Hepatocyte (in vitro differentiated cells): ENCODE results near the gene CHN2. TPM values are rescaled to one million over a fixed set of nuclear protein-coding genes. Genes with fewer than 3 reads are reported as not detected.

ENCODE experiments used
- DNase-seq: peaks from one replicate; pipeline ENCODE4 v3.0.0-alpha.2; 2016; ENCODE audit warnings: low spot score
- H2AFZ ChIP-seq: fragments of 200-600 bp; sonication (generic); 2 replicates; pipeline ENCODE4 v1.6.0; 2016; ENCODE audit warnings: antibody characterized with exemption, mild to moderate bottlenecking
- H3K27ac ChIP-seq: fragments of 200-600 bp; sonication (generic); 2 replicates; pipeline ENCODE4 v1.5.1; 2016; ENCODE audit warnings: mild to moderate bottlenecking
- H3K27me3 ChIP-seq: fragments of 200-600 bp; sonication (generic); 2 replicates; pipeline ENCODE4 v1.6.1; 2016
- H3K36me3 ChIP-seq: fragments of 200-600 bp; sonication (generic); replicated peaks from 2 replicates; pipeline ENCODE4 v1.5.1; 2016; ENCODE audit warnings: low read depth; ENCODE audit not compliant: insufficient read depth
- H3K4me1 ChIP-seq: fragments of 200-600 bp; sonication (generic); 2 replicates; pipeline ENCODE4 v1.5.1; 2016; ENCODE audit warnings: mild to moderate bottlenecking, moderate library complexity; ENCODE audit not compliant: insufficient read depth
- H3K4me2 ChIP-seq: fragments of 200-600 bp; sonication (generic); 2 replicates; pipeline ENCODE4 v1.6.0; 2016
- H3K4me3 ChIP-seq: fragments of 200-600 bp; sonication (generic); 2 replicates; pipeline ENCODE4 v1.5.1; 2016; ENCODE audit warnings: mild to moderate bottlenecking
- H3K79me2 ChIP-seq: fragments of 200-600 bp; sonication (generic); 2 replicates; pipeline ENCODE4 v1.6.0; 2017; ENCODE audit warnings: mild to moderate bottlenecking
- H3K9me2 ChIP-seq: fragments of 200-600 bp; sonication (generic); replicated peaks from 2 replicates; pipeline ENCODE4 v1.6.0; 2017; ENCODE audit warnings: mild to moderate bottlenecking; ENCODE audit not compliant: insufficient read depth
- H3K9me3 ChIP-seq: fragments of 200-600 bp; sonication (generic); 2 replicates; pipeline ENCODE4 v1.5.1; 2016; ENCODE audit warnings: low read depth, mild to moderate bottlenecking
- H4K20me1 ChIP-seq: fragments of 200-600 bp; sonication (generic); 2 replicates; pipeline ENCODE4 v1.6.0; 2016; ENCODE audit warnings: mild to moderate bottlenecking; ENCODE audit not compliant: insufficient read depth, poor library complexity, severe bottlenecking
- CTCF ChIP-seq: fragments of 200-600 bp; sonication (generic); IDR thresholded peaks from 2 replicates; pipeline ENCODE4 v1.5.1; 2016; ENCODE audit warnings: antibody characterized with exemption, mild to moderate bottlenecking; ENCODE audit not compliant: poor library complexity
- EZH2 ChIP-seq: fragments of 200-600 bp; sonication (generic); IDR thresholded peaks from 2 replicates; pipeline ENCODE4 v1.6.1; 2016; ENCODE audit warnings: antibody characterized with exemption, mild to moderate bottlenecking, borderline replicate concordance
- EZH2phosphoT487 ChIP-seq: fragments of 200-600 bp; sonication (generic); IDR thresholded peaks from one replicate; pipeline ENCODE4 v1.6.1; 2018; ENCODE audit warnings: antibody characterized with exemption, mild to moderate bottlenecking, low read depth, moderate library complexity; ENCODE audit not compliant: unreplicated experiment, severe bottlenecking
- WGBS: methylation state at CpG from one replicate; pipeline ENCODE4 v1.1.6; 2016; ENCODE audit warnings: low lambda C conversion rate; ENCODE audit errors: missing lambda C conversion rate; 5-methylcytosine and 5-hydroxymethylcytosine counted together
- polyA plus RNA-seq: library from polyadenylated mRNA; unstranded; fragments of >200 nt; fragmentation: Nextera tagmentation; extraction: Ambion mirVana; gene quantifications from 2 replicates; pipeline ENCODE4 v1.2.1, GENCODE V29; 2016
- total RNA-seq: library from RNA; depleted of rRNA; stranded (reverse); fragments of >200 nt; gene quantifications from 2 replicates; pipeline ENCODE4 v1.2.3, GENCODE V29; 2014

CHN2 gene
- total and polyA plus RNA-seq, 2 experiments from 2014 or later: 8.7 to 12.3 TPM

- Histone ChIP-seq H3K4me3 (no peak overlapping the region), H3K9me2 (no peaks in the 10 kb centered on the region), H3K9me3 (no peaks in the 10 kb centered on the region), H4K20me1 (no peaks in the 10 kb centered on the region), H3K27me3 (no peaks in the 10 kb centered on the region), H3K79me2 (no peaks in the 10 kb centered on the region), H3K4me2 (no peak overlapping the region), H3K36me3 (no peaks in the 10 kb centered on the region), H3K27ac (no peak overlapping the region), H3K4me1 (peaks cover 36% of the 10 kb centered on the region), H2AFZ (no peak overlapping the region)
- no peak for DNase-seq
- WGBS: 99% methylated on average over 13 of the region's 13 CpGs
- no peak for TF ChIP-seq EZH2
- no peak for TF ChIP-seq EZH2phosphoT487
- no peak for TF ChIP-seq CTCF
These were observed 291.7 kb downstream of the CHN2 start for GRCh38 chr7:29486191-29486700.

- no peaks in the 10 kb centered on the region for H3K27me3 ChIP-seq
- H3K4me3 ChIP-seq: no peak overlapping the region
- H3K4me2 ChIP-seq: no peak overlapping the region
- H3K27ac ChIP-seq: peak overlapping the region; percentile 64
- H2AFZ ChIP-seq: no peak overlapping the region
- 30% methylated on average over 2 of the region's 2 CpGs for WGBS
- no peaks in the 10 kb centered on the region for H3K9me2 ChIP-seq
- H3K4me1 ChIP-seq: peaks cover 36% of the 10 kb centered on the region
- no peaks in the 10 kb centered on the region for H3K9me3 ChIP-seq
- no peaks in the 10 kb centered on the region for H3K36me3 ChIP-seq
- no peaks in the 10 kb centered on the region for H4K20me1 ChIP-seq
- H3K79me2 ChIP-seq: no peaks in the 10 kb centered on the region
- TF ChIP-seq CTCF (no peak), EZH2 (no peak), EZH2phosphoT487 (no peak)
- no peak for DNase-seq
These were observed 292.8 kb downstream of the CHN2 start for GRCh38 chr7:29487424-29487823.

- no peaks in the 10 kb centered on the region for H3K27me3 ChIP-seq
- TF ChIP-seq CTCF: no peak
- TF ChIP-seq EZH2phosphoT487: no peak
- 83% methylated on average over 8 of the region's 8 CpGs for WGBS
- H3K27ac ChIP-seq: peak overlapping the region; percentile 64
- peak overlapping the region; percentile 7 for H3K4me2 ChIP-seq
- no peaks in the 10 kb centered on the region for H3K9me3 ChIP-seq
- H2AFZ ChIP-seq: no peak overlapping the region
- H3K4me1 ChIP-seq: peaks cover 36% of the 10 kb centered on the region
- H4K20me1 ChIP-seq: no peaks in the 10 kb centered on the region
- no peaks in the 10 kb centered on the region for H3K36me3 ChIP-seq
- DNase-seq: no peak
- no peak overlapping the region for H3K4me3 ChIP-seq
- H3K79me2 ChIP-seq: no peaks in the 10 kb centered on the region
- H3K9me2 ChIP-seq: no peaks in the 10 kb centered on the region
These were observed 293.8 kb downstream of the CHN2 start for GRCh38 chr7:29488203-29488970.
